Measurements from ENCODE around the gene CHD9. TPM values are rescaled to one million over a fixed set of nuclear protein-coding genes. Genes with fewer than 3 reads are reported as not detected.

Gene CHD9
- total RNA-seq, 1 donor from 2014 or later: 77.4 TPM

- Histone ChIP-seq H3K4me3 (ENCODE audit: insufficient read depth, low read depth, low read length) (no peak overlapping the region), H3K9ac (ENCODE audit: low read length) (no peak overlapping the region), H3K79me2 (ENCODE audit: insufficient read depth, low read length) (no peaks in the 10 kb centered on the region), H4K20me1 (ENCODE audit: insufficient read depth, low read length) (no peaks in the 10 kb centered on the region), H3K27ac (ENCODE audit: low read depth, low read length) (no peak overlapping the region), H3K36me3 (ENCODE audit: insufficient read depth, low read length) (no peaks in the 10 kb centered on the region), H3K27me3 (ENCODE audit: insufficient read depth, low read length) (no peaks in the 10 kb centered on the region), H3K4me2 (ENCODE audit: low read length) (no peak overlapping the region), H3K9me3 (ENCODE audit: insufficient read depth, low read depth, low read length) (no peaks in the 10 kb centered on the region), H3K4me1 (ENCODE audit: insufficient read depth, low read length) (no peaks in the 10 kb centered on the region), H2AFZ (ENCODE audit: low read depth, low read length) (no peak overlapping the region)
- Mint-ChIP-seq H3K9me3 (ENCODE audit: unreplicated experiment) (no peaks in the 10 kb centered on the region), H3K36me3 (ENCODE audit: low read depth, unreplicated experiment) (peaks cover 2% of the 10 kb centered on the region), H3K4me3 (ENCODE audit: unreplicated experiment) (no peak overlapping the region), H3K4me1 (ENCODE audit: low read depth, unreplicated experiment) (no peaks in the 10 kb centered on the region), H3K27me3 (ENCODE audit: low read depth, unreplicated experiment) (peaks cover 21% of the 10 kb centered on the region), H3K27ac (ENCODE audit: unreplicated experiment) (no peak overlapping the region)
- FAIRE-seq: no peak
- no peak for TF ChIP-seq CTCF (IDR thresholded peaks at IDR 0.05; ENCODE audit: insufficient read depth, low read depth, low read length)
- no peak for TF ChIP-seq EZH2 (IDR thresholded peaks at IDR 0.05; ENCODE audit: insufficient read depth, low read length)
- no peak for DNase-seq (ENCODE audit: low read depth)
These were observed 301.9 kb downstream of the CHD9 start for GRCh38 chr16:53356478-53357207.

GRCh38 chr16:53357208-53357586 lies 302.4 kb downstream of the CHD9 start:
- FAIRE-seq: no peak
- Mint-ChIP-seq H3K9me3 (ENCODE audit: unreplicated experiment) (no peaks in the 10 kb centered on the region), H3K4me3 (ENCODE audit: unreplicated experiment) (no peak overlapping the region), H3K27ac (ENCODE audit: unreplicated experiment) (no peak overlapping the region), H3K27me3 (ENCODE audit: low read depth, unreplicated experiment) (peaks cover 21% of the 10 kb centered on the region), H3K4me1 (ENCODE audit: low read depth, unreplicated experiment) (no peaks in the 10 kb centered on the region), H3K36me3 (ENCODE audit: low read depth, unreplicated experiment) (peaks cover 2% of the 10 kb centered on the region)
- TF ChIP-seq EZH2 (IDR thresholded peaks at IDR 0.05; ENCODE audit: insufficient read depth, low read length) (no peak), CTCF (IDR thresholded peaks at IDR 0.05; ENCODE audit: insufficient read depth, low read depth, low read length) (no peak)
- Histone ChIP-seq H3K79me2 (ENCODE audit: insufficient read depth, low read length) (no peaks in the 10 kb centered on the region), H3K4me2 (ENCODE audit: low read length) (no peak overlapping the region), H3K4me1 (ENCODE audit: insufficient read depth, low read length) (no peaks in the 10 kb centered on the region), H3K9me3 (ENCODE audit: insufficient read depth, low read depth, low read length) (no peaks in the 10 kb centered on the region), H3K27ac (ENCODE audit: low read depth, low read length) (no peak overlapping the region), H4K20me1 (ENCODE audit: insufficient read depth, low read length) (no peaks in the 10 kb centered on the region), H3K36me3 (ENCODE audit: insufficient read depth, low read length) (no peaks in the 10 kb centered on the region), H3K27me3 (ENCODE audit: insufficient read depth, low read length) (no peaks in the 10 kb centered on the region), H3K4me3 (ENCODE audit: insufficient read depth, low read depth, low read length) (no peak overlapping the region), H3K9ac (ENCODE audit: low read length) (no peak overlapping the region), H2AFZ (ENCODE audit: low read depth, low read length) (no peak overlapping the region)
- DNase-seq (ENCODE audit: low read depth): no peak

- Histone ChIP-seq H3K36me3 (ENCODE audit: insufficient read depth, low read length) (no peaks in the 10 kb centered on the region), H3K4me3 (ENCODE audit: insufficient read depth, low read depth, low read length) (no peak overlapping the region), H4K20me1 (ENCODE audit: insufficient read depth, low read length) (no peaks in the 10 kb centered on the region), H3K4me1 (ENCODE audit: insufficient read depth, low read length) (no peaks in the 10 kb centered on the region), H3K27ac (ENCODE audit: low read depth, low read length) (no peak overlapping the region), H3K27me3 (ENCODE audit: insufficient read depth, low read length) (no peaks in the 10 kb centered on the region), H3K9me3 (ENCODE audit: insufficient read depth, low read depth, low read length) (no peaks in the 10 kb centered on the region), H3K4me2 (ENCODE audit: low read length) (no peak overlapping the region), H2AFZ (ENCODE audit: low read depth, low read length) (no peak overlapping the region), H3K9ac (ENCODE audit: low read length) (no peak overlapping the region), H3K79me2 (ENCODE audit: insufficient read depth, low read length) (no peaks in the 10 kb centered on the region)
- no peaks in the 10 kb centered on the region for H3K4me1 Mint-ChIP-seq (ENCODE audit: low read depth, unreplicated experiment)
- TF ChIP-seq CTCF (IDR thresholded peaks at IDR 0.05; ENCODE audit: insufficient read depth, low read depth, low read length) (no peak), EZH2 (IDR thresholded peaks at IDR 0.05; ENCODE audit: insufficient read depth, low read length) (no peak)
- DNase-seq (ENCODE audit: low read depth) (no peak), FAIRE-seq (no peak)
- H3K27me3 Mint-ChIP-seq (ENCODE audit: low read depth, unreplicated experiment): peaks cover 21% of the 10 kb centered on the region
- peaks cover 2% of the 10 kb centered on the region for H3K36me3 Mint-ChIP-seq (ENCODE audit: low read depth, unreplicated experiment)
- H3K9me3 Mint-ChIP-seq (ENCODE audit: unreplicated experiment): no peaks in the 10 kb centered on the region
- H3K27ac Mint-ChIP-seq (ENCODE audit: unreplicated experiment): no peak overlapping the region
- H3K4me3 Mint-ChIP-seq (ENCODE audit: unreplicated experiment): no peak overlapping the region
These were observed 303.2 kb downstream of the CHD9 start for GRCh38 chr16:53357955-53358354.

Data from astrocyte (in vitro differentiated cells and primary cell).